ENCODE measurements around the gene RANGAP1. TPM values are rescaled to one million over a fixed set of nuclear protein-coding genes. Genes with fewer than 3 reads are reported as not detected.

RANGAP1 gene
- total RNA-seq, 2 experiments from 2014 or later = 113 to 117 TPM

DNA sequence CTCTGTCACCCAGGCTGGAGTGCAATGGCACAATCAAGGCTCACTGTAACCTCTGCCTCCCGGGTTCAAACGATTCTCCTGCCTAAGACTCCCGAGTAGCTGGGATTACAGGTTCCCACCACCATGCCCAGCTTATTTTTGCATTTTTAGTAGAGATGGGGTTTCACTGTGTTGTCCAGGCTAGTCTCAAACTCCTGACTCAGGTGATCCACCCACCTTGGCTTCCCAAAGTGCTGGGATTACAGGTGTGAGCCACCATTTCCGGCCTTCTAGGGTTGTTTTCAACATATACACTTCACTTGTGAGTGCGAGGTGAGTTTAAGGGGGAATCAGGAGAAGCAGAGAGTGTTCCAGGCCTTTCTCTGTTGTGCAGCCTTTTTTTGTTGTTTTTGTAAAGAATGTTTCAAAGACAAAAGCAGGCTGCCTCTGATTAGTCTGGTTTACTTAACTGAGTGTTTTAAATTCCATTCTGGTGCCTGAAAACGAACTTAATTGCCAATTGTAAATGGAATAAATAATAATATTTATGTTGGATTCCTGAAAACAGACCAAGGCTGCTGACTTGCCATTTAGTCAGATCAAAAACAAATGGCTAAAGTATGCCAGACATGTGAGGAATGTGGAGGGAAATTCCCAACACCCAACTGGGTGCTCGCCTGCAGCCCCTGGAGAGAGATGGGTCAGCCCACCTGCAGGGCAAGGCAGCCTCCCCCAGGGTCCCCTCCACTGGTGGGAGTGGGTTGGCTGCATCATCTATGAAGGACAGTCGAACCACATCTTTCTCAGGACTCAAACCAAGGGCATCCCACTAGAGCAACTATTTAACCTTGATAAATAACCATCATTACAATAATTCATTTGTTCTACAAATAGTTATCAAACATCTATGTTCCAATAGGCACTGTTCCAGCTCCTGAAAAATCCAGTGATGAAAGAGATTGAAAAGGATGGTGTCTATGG lies 4.6 kb upstream of the RANGAP1 start:
- DNase-seq = no peak
- H3K4me1 Mint-ChIP-seq = peaks cover 17% of the 10 kb centered on the region
- H3K27ac Mint-ChIP-seq = no peak overlapping the region
- H3K27me3 Mint-ChIP-seq = no peaks in the 10 kb centered on the region
- CTCF ChIA-PET = interaction anchor here (1.0 to 1.4 kb wide), 2 partner anchors 11 to 16 kb away, joined by 3 to 4 read pairs; no protein-coding TSS in a partner anchor
- no peaks in the 10 kb centered on the region for H3K9me3 Mint-ChIP-seq
- no peak overlapping the region for H3K4me3 Mint-ChIP-seq
- H3K36me3 Mint-ChIP-seq (ENCODE audit: low read depth) = no peaks in the 10 kb centered on the region
- POLR2A ChIA-PET = no interaction called here

GRCh38 chr22:41289671-41290070 lies 3.7 kb upstream of the RANGAP1 start:
- H3K4me1 Mint-ChIP-seq = peaks cover 25% of the 10 kb centered on the region
- no peak overlapping the region for H3K27ac Mint-ChIP-seq
- H3K9me3 Mint-ChIP-seq = no peaks in the 10 kb centered on the region
- ChIA-PET POLR2A (no interaction called here), CTCF (no interaction called here)
- H3K27me3 Mint-ChIP-seq = no peaks in the 10 kb centered on the region
- no peak overlapping the region for H3K4me3 Mint-ChIP-seq
- H3K36me3 Mint-ChIP-seq (ENCODE audit: low read depth) = peaks cover 5% of the 10 kb centered on the region
- DNase-seq = no peak

GRCh38 chr22:41288245-41288946 lies 2.4 kb upstream of the RANGAP1 start:
- Mint-ChIP-seq H3K9me3 (no peaks in the 10 kb centered on the region), H3K27ac (peak overlapping the region; percentile 88), H3K4me1 (peaks cover 34% of the 10 kb centered on the region), H3K27me3 (no peaks in the 10 kb centered on the region), H3K4me3 (peak overlapping the region; percentile 36), H3K36me3 (ENCODE audit: low read depth) (peaks cover 10% of the 10 kb centered on the region)
- no peak for DNase-seq
- CTCF ChIA-PET = interaction anchor here (0.6 to 1.2 kb wide), 4 partner anchors 28 to 242 kb away, joined by 3 to 4 read pairs (median 3); no protein-coding TSS in a partner anchor
- POLR2A ChIA-PET = no interaction called here

GRCh38 chr22:41286639-41287091 lies 678 bp upstream of the RANGAP1 start:
- Mint-ChIP-seq H3K27ac (peak overlapping the region; percentile 99), H3K36me3 (ENCODE audit: low read depth) (peaks cover 11% of the 10 kb centered on the region), H3K4me3 (peak overlapping the region; percentile 95), H3K27me3 (no peaks in the 10 kb centered on the region), H3K9me3 (no peaks in the 10 kb centered on the region), H3K4me1 (peaks cover 40% of the 10 kb centered on the region)
- DNase-seq = peak; percentile 57
- ChIA-PET CTCF (interaction anchor here (0.8 to 1.7 kb wide), 7 partner anchors 13 to 231 kb away, joined by 3 to 5 read pairs (median 4); partner anchors contain the start of gene ZC3H7B), POLR2A (interaction anchor here (0.6 to 1.0 kb wide), 5 partner anchors 18 to 335 kb away, joined by 3 to 6 read pairs (median 3); partner anchors contain the start of gene XRCC6)

- CTCF ChIA-PET = interaction anchor here (0.6 to 1.5 kb wide), 4 partner anchors 16 to 394 kb away, joined by 3 to 5 read pairs (median 4); partner anchors contain the start of gene ZC3H7B
Observed at GRCh38 chr22:41285441-41285819, 557 bp downstream of the RANGAP1 start.

GRCh38 chr22:41284465-41284864 lies 1.5 kb downstream of the RANGAP1 start:
- ChIA-PET POLR2A (no interaction called here), CTCF (interaction anchor here (0.6 kb wide), 2 partner anchors 14 to 67 kb away, joined by 3 to 4 read pairs; no protein-coding TSS in a partner anchor)
- DNase-seq = no peak
- Mint-ChIP-seq H3K27ac (peak overlapping the region; percentile 99), H3K36me3 (ENCODE audit: low read depth) (peaks cover 18% of the 10 kb centered on the region), H3K4me1 (peaks cover 43% of the 10 kb centered on the region), H3K27me3 (no peaks in the 10 kb centered on the region), H3K4me3 (peak overlapping the region; percentile 95), H3K9me3 (no peaks in the 10 kb centered on the region)

More at GRCh38 chr22:41285441-41285819, 557 bp downstream of the RANGAP1 start:
- H3K9me3 Mint-ChIP-seq = no peaks in the 10 kb centered on the region
- H3K36me3 Mint-ChIP-seq (ENCODE audit: low read depth) = peaks cover 13% of the 10 kb centered on the region
- H3K27me3 Mint-ChIP-seq = no peaks in the 10 kb centered on the region
- H3K27ac Mint-ChIP-seq = peak overlapping the region; percentile 99
- DNase-seq = peak; percentile 78
- H3K4me1 Mint-ChIP-seq = peaks cover 45% of the 10 kb centered on the region
- peak overlapping the region; percentile 95 for H3K4me3 Mint-ChIP-seq
- POLR2A ChIA-PET = no interaction called here

DNA sequence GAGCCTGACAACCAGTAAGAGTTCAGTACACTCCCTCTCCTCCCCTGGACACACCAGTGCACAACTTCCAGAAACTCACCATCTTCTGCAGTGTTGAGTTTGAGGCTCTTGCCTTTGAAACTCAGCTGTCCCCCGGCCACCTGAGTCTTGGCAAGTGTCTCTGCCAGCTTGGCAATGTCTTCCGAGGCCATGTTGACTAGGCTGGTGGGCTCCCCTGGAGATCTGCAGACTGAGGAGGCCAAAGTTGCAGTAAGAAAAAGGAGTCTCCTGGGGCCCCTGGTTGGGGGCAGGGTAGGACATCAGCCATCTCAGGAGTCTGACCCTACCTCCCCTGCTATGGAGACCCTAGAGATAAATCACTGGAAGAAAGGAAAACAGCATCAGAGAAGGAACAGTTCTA lies 5.1 kb downstream of the RANGAP1 start:
- Mint-ChIP-seq H3K27me3 (no peaks in the 10 kb centered on the region), H3K27ac (no peak overlapping the region), H3K36me3 (ENCODE audit: low read depth) (peaks cover 34% of the 10 kb centered on the region), H3K9me3 (no peaks in the 10 kb centered on the region), H3K4me1 (peaks cover 27% of the 10 kb centered on the region), H3K4me3 (no peak overlapping the region)
- CTCF ChIA-PET = interaction anchor here (0.5 to 0.8 kb wide), 3 partner anchors 10 to 48 kb away, joined by 3 read pairs; partner anchors contain the start of gene ZC3H7B
- POLR2A ChIA-PET = no interaction called here
- no peak for DNase-seq

DNA sequence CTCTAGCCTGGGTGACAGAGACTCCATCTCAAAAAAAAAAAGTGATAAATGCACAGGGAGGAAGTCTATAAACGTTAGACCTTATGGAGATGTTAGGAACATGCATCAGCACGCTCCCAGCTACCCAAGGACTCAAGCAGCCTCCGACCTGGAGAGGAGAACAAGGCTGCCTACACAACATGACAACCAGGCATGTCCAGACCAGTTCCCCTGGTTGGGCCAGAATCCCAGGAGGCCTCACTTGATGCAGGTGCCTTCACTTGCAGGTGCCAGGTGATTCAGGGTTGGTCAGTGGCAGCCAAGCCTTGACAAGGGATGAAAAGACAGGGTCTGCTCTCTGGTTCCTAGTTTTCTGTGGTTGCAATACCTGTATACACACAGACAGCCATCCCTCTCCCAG lies 5.9 kb downstream of the RANGAP1 start:
- H3K36me3 Mint-ChIP-seq (ENCODE audit: low read depth) = peaks cover 35% of the 10 kb centered on the region
- H3K9me3 Mint-ChIP-seq = no peaks in the 10 kb centered on the region
- CTCF ChIA-PET = interaction anchor here (0.6 kb wide), 1 partner anchor 345 kb away, joined by 3 read pairs; no protein-coding TSS in a partner anchor
- peaks cover 24% of the 10 kb centered on the region for H3K4me1 Mint-ChIP-seq
- no peak for DNase-seq
- POLR2A ChIA-PET = no interaction called here
- H3K27ac Mint-ChIP-seq = no peak overlapping the region
- H3K27me3 Mint-ChIP-seq = no peaks in the 10 kb centered on the region
- H3K4me3 Mint-ChIP-seq = no peak overlapping the region

- Mint-ChIP-seq H3K4me1 (no peaks in the 10 kb centered on the region), H3K27ac (no peak overlapping the region), H3K4me3 (no peak overlapping the region), H3K36me3 (ENCODE audit: low read depth) (peaks cover 46% of the 10 kb centered on the region), H3K9me3 (no peaks in the 10 kb centered on the region), H3K27me3 (no peaks in the 10 kb centered on the region)
- POLR2A ChIA-PET = no interaction called here
- DNase-seq = no peak
- CTCF ChIA-PET = interaction anchor here (1.0 to 1.5 kb wide), 4 partner anchors 11 to 352 kb away, joined by 3 read pairs; partner anchors contain the start of gene ZC3H7B
Observed at GRCh38 chr22:41274856-41275255, 11.1 kb downstream of the RANGAP1 start.

DNA sequence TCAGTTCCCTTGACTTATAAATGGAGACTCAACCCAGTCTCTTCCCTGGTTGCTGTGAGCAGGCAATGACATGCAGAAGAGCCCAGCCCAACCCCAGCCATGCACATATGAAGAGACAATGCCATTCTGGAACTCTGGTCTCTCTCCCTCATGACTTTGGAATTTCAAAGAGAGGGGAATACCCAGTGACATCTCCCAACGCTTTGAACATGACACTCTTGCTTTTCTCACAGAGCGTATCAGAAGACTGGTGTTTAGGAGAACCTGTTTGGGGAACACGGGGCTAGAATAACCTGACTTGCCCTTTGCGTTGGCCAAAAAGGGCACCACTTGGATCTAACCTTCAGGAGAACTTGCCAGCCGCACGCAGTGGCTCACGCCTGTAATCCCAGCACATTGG lies 12.9 kb downstream of the RANGAP1 start:
- no peak overlapping the region for H3K4me3 Mint-ChIP-seq
- DNase-seq = no peak
- ChIA-PET POLR2A (interaction anchor here (0.6 kb wide), 1 partner anchor 32 kb away, joined by 3 read pairs; no protein-coding TSS in a partner anchor), CTCF (interaction anchor here (1.4 kb wide), 1 partner anchor 9 kb away, joined by 5 read pairs; no protein-coding TSS in a partner anchor)
- H3K9me3 Mint-ChIP-seq = no peaks in the 10 kb centered on the region
- H3K4me1 Mint-ChIP-seq = no peaks in the 10 kb centered on the region
- H3K27ac Mint-ChIP-seq = no peak overlapping the region
- no peaks in the 10 kb centered on the region for H3K27me3 Mint-ChIP-seq
- peaks cover 44% of the 10 kb centered on the region for H3K36me3 Mint-ChIP-seq (ENCODE audit: low read depth)

GRCh38 chr22:41271787-41272186 lies 14.2 kb downstream of the RANGAP1 start:
- peaks cover 43% of the 10 kb centered on the region for H3K36me3 Mint-ChIP-seq (ENCODE audit: low read depth)

DNA sequence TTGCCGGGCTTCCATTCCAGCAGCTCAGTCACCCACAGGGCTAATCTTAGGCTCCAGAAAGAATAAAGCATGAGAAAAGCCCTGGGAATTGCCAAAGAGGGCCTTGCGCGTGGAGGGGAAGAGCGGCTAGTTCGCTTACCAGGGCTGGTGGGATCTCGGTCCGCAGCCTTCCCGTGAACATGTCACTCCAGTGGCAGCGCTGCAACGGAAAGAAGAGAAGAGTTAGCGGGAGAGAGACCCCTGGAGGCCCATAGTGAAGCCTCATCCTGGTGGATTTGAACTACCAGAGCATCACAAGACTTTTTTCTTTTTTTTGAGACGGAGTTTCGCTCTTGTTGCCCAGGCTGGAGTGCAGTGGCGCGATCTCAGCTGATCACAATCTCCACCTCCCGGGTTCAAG lies 18.0 kb downstream of the RANGAP1 start:
- ChIA-PET POLR2A (no interaction called here), CTCF (interaction anchor here (1.3 kb wide), 1 partner anchor 30 kb away, joined by 3 read pairs; no protein-coding TSS in a partner anchor)
- Mint-ChIP-seq H3K27me3 (no peaks in the 10 kb centered on the region), H3K4me3 (no peak overlapping the region), H3K27ac (no peak overlapping the region), H3K4me1 (no peaks in the 10 kb centered on the region), H3K9me3 (no peaks in the 10 kb centered on the region), H3K36me3 (ENCODE audit: low read depth) (peaks cover 47% of the 10 kb centered on the region)
- no peak for DNase-seq

More at GRCh38 chr22:41271787-41272186, 14.2 kb downstream of the RANGAP1 start:
- DNase-seq = no peak
- CTCF ChIA-PET = interaction anchor here (1.7 kb wide), 1 partner anchor 9 kb away, joined by 5 read pairs; no protein-coding TSS in a partner anchor
- no peak overlapping the region for H3K27ac Mint-ChIP-seq
- H3K4me3 Mint-ChIP-seq = no peak overlapping the region
- no peaks in the 10 kb centered on the region for H3K27me3 Mint-ChIP-seq
- no peaks in the 10 kb centered on the region for H3K4me1 Mint-ChIP-seq
- POLR2A ChIA-PET = interaction anchor here (1.1 kb wide), 1 partner anchor 331 kb away, joined by 4 read pairs; no protein-coding TSS in a partner anchor
- H3K9me3 Mint-ChIP-seq = no peaks in the 10 kb centered on the region
